ENCODE measurements around the gene LUM. TPM values are rescaled to one million over a fixed set of nuclear protein-coding genes. Genes with fewer than 3 reads are reported as not detected.

The LUM gene
- total and polyA plus RNA-seq, 2 donors (not counting 1 experiment from before 2014, with no cell fraction given) = 217 to 577 TPM

DNA sequence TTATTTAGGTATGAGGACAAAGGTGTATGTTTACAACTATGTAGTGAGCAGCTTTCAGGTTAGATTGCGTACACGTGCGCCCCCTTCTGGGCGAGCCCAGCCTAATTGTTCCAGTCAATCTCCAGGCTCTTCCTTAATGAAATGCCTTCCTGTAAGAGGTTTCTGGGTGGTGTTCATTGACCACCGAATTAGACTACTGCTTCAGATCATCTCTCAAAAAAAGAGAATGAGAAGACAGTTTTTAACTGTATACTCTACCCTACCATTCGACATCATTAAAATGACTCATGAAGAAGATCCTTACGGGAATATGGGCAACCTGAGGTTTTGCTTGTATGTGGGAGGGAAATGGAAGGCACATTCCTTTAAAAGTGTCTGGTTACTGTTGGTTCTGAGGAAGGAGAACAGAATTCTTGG, 2.1 kb downstream of the LUM start:
- Histone ChIP-seq H3K27me3 (ENCODE audit: control insufficient read depth, insufficient read depth, low read length) (no peaks in the 10 kb centered on the region), H3K27ac (ENCODE audit: insufficient read depth, low read length) (peak overlapping the region; percentile 23), H3K9me3 (ENCODE audit: control insufficient read depth, insufficient read depth, low read depth, low read length) (no peaks in the 10 kb centered on the region), H3K9ac (ENCODE audit: insufficient read depth, low read length) (no peak overlapping the region), H4K20me1 (ENCODE audit: control insufficient read depth, extremely low read depth, insufficient read depth, low read length) (no peaks in the 10 kb centered on the region), H3K79me2 (ENCODE audit: control insufficient read depth, insufficient read depth, low read length) (no peaks in the 10 kb centered on the region), H3K4me1 (ENCODE audit: control insufficient read depth, extremely low read depth, insufficient read depth, low read length) (peaks cover 11% of the 10 kb centered on the region), H3K4me2 (ENCODE audit: extremely low read depth, insufficient read depth, low read length) (peak overlapping the region; percentile 53), H2AFZ (ENCODE audit: low read length) (peak overlapping the region; percentile 24), H3K4me3 (replicated peaks in 1 of 4; ENCODE audit: control extremely low read depth in 1 of 4, insufficient read depth in 1 of 4, low read depth in 3 of 4, low read length in 4 of 4) (peak overlapping the region in 3 of 4 experiments; percentile 51 to 73 (median 68)), H3K36me3 (ENCODE audit: control insufficient read depth, insufficient read depth, low read length) (no peaks in the 10 kb centered on the region)
- DNase-seq (ENCODE audit: low read depth in 2 of 2) = peak; percentile 67 to 85
- TF ChIP-seq CTCF (conservative IDR thresholded peaks at IDR 0.05 in 1 of 2, IDR thresholded peaks at IDR 0.05 in 1 of 2; ENCODE audit: low read depth in 1 of 2, low read length in 2 of 2) (peak; percentile 65 to 71), EZH2 (IDR thresholded peaks at IDR 0.05; ENCODE audit: low read length, missing control alignments) (no peak)

DNA sequence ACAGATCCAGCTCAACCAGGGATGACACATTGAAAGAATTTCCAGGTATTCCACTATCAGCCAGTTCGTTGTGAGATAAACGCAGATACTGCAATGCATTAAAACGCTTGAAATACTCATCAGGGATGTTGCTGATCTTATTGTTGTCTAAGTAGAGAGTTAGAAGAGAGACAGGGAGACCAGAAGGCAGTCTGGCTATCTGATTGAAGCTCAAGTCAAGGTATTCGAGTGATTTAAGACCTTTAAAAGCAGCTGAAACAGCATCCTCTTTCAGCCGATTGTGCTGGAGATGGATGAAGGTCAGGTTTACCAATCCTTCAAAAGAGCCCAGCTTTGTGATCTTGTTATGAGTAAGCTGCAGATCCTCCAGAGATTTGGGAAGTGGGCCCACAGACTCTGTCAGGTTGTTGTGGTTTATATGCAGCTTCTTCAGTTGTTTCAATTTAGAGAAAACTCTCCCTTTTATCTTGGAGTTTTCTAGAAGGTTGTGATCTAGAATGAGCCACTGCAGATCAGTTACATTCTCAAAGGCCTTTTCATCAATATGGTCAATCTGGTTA, 3.0 kb downstream of the LUM start:
- no peak overlapping the region for H3K4me2 ChIP-seq (ENCODE audit: extremely low read depth, insufficient read depth, low read length)
- no peaks in the 10 kb centered on the region for H4K20me1 ChIP-seq (ENCODE audit: control insufficient read depth, extremely low read depth, insufficient read depth, low read length)
- no peak overlapping the region for H3K9ac ChIP-seq (ENCODE audit: insufficient read depth, low read length)
- H3K27me3 ChIP-seq (ENCODE audit: control insufficient read depth, insufficient read depth, low read length) = no peaks in the 10 kb centered on the region
- H2AFZ ChIP-seq (ENCODE audit: low read length) = no peak overlapping the region
- no peaks in the 10 kb centered on the region for H3K9me3 ChIP-seq (ENCODE audit: control insufficient read depth, insufficient read depth, low read depth, low read length)
- TF ChIP-seq EZH2 (IDR thresholded peaks at IDR 0.05; ENCODE audit: low read length, missing control alignments) (no peak), CTCF (conservative IDR thresholded peaks at IDR 0.05 in 1 of 2, IDR thresholded peaks at IDR 0.05 in 1 of 2; ENCODE audit: low read depth in 1 of 2, low read length in 2 of 2) (no peak)
- H3K4me1 ChIP-seq (ENCODE audit: control insufficient read depth, extremely low read depth, insufficient read depth, low read length) = peaks cover 11% of the 10 kb centered on the region
- H3K36me3 ChIP-seq (ENCODE audit: control insufficient read depth, insufficient read depth, low read length) = no peaks in the 10 kb centered on the region
- H3K4me3 ChIP-seq (replicated peaks in 1 of 4; ENCODE audit: control extremely low read depth in 1 of 4, insufficient read depth in 1 of 4, low read depth in 3 of 4, low read length in 4 of 4) = peak overlapping the region in 1 of 4 experiments; percentile 68
- DNase-seq (ENCODE audit: low read depth in 2 of 2) = no peak
- H3K79me2 ChIP-seq (ENCODE audit: control insufficient read depth, insufficient read depth, low read length) = no peaks in the 10 kb centered on the region
- no peak overlapping the region for H3K27ac ChIP-seq (ENCODE audit: insufficient read depth, low read length)

GRCh38 chr12:91106283-91106682, 5.0 kb downstream of the LUM start:
- H3K27ac ChIP-seq (ENCODE audit: insufficient read depth, low read length) = no peak overlapping the region
- H3K27me3 ChIP-seq (ENCODE audit: control insufficient read depth, insufficient read depth, low read length) = no peaks in the 10 kb centered on the region
- peaks cover 3% of the 10 kb centered on the region for H3K4me1 ChIP-seq (ENCODE audit: control insufficient read depth, extremely low read depth, insufficient read depth, low read length)
- no peaks in the 10 kb centered on the region for H3K36me3 ChIP-seq (ENCODE audit: control insufficient read depth, insufficient read depth, low read length)
- no peak overlapping the region for H3K9ac ChIP-seq (ENCODE audit: insufficient read depth, low read length)
- no peak for TF ChIP-seq EZH2 (IDR thresholded peaks at IDR 0.05; ENCODE audit: low read length, missing control alignments)
- TF ChIP-seq CTCF (conservative IDR thresholded peaks at IDR 0.05 in 1 of 2, IDR thresholded peaks at IDR 0.05 in 1 of 2; ENCODE audit: low read depth in 1 of 2, low read length in 2 of 2) = no peak
- no peak overlapping the region for H2AFZ ChIP-seq (ENCODE audit: low read length)
- no peaks in the 10 kb centered on the region for H3K9me3 ChIP-seq (ENCODE audit: control insufficient read depth, insufficient read depth, low read depth, low read length)
- DNase-seq (ENCODE audit: low read depth in 2 of 2) = peak in 1 of 2 donors; percentile 40
- H3K4me2 ChIP-seq (ENCODE audit: extremely low read depth, insufficient read depth, low read length) = no peak overlapping the region
- H3K79me2 ChIP-seq (ENCODE audit: control insufficient read depth, insufficient read depth, low read length) = no peaks in the 10 kb centered on the region
- H4K20me1 ChIP-seq (ENCODE audit: control insufficient read depth, extremely low read depth, insufficient read depth, low read length) = no peaks in the 10 kb centered on the region
- no peak overlapping the region for H3K4me3 ChIP-seq (replicated peaks in 1 of 4; ENCODE audit: control extremely low read depth in 1 of 4, insufficient read depth in 1 of 4, low read depth in 3 of 4, low read length in 4 of 4)

Measured in fibroblast of lung (primary cell).